GM19455 (cell line): ENCODE measurements around the gene CARMIL3.
"Not testable (repeated sequence)": the region's sequence is repeated elsewhere in the genome, so short reads cannot be mapped to it uniquely, and the experiment has no call there.

Experiments used
- ATAC-seq: cut with Tn5 transposase; IDR thresholded peaks from one replicate; pipeline ENCODE4 v1.9.1; 2021; ENCODE audit not compliant: unreplicated experiment

Gene CARMIL3

GRCh38 chr14:24093207-24093900, 41.5 kb downstream of the CARMIL3 start:
- no peak for ATAC-seq

- peak; percentile 51 for ATAC-seq
Observed at GRCh38 chr14:24093901-24094840, 42.4 kb downstream of the CARMIL3 start, which contains the start of gene PCK2. Gene PCK2 (plus strand): TSS chr14:24094311. CDS start chr14:24094406, 95 bp downstream.

- ATAC-seq: no peak
Observed at GRCh38 chr14:24094841-24095270, 43.0 kb downstream of the CARMIL3 start.

GRCh38 chr14:24095271-24096068, 43.7 kb downstream of the CARMIL3 start:
- peak; percentile 61 for ATAC-seq

DNA sequence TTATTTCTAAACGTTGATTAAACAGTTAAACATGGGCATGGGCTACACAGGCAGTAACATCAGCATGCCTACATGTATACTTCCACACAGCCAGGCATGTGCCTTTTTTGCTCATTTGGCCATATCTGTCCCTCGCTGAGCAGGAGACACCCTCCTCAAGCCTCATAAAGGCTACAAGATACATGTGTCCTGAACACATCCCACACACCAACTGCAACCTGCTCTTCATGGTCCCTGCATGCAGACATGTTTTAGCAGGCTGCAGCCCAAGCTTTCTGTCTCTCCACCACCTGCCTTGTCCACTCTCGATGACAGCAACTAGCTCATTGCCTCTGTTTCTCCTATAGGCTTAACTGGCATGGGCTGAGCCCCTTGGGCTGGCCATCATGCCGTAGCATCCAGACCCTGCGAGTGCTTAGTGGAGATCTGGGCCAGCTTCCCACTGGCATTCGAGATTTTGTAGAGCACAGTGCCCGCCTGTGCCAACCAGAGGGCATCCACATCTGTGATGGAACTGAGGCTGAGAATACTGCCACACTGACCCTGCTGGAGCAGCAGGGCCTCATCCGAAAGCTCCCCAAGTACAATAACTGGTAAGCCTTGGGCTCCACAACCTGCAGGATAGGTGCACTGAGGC, 44.9 kb downstream of the CARMIL3 start:
- no peak for ATAC-seq

- no peak for ATAC-seq
Observed at GRCh38 chr14:24098229-24098926, 46.6 kb downstream of the CARMIL3 start.

DNA sequence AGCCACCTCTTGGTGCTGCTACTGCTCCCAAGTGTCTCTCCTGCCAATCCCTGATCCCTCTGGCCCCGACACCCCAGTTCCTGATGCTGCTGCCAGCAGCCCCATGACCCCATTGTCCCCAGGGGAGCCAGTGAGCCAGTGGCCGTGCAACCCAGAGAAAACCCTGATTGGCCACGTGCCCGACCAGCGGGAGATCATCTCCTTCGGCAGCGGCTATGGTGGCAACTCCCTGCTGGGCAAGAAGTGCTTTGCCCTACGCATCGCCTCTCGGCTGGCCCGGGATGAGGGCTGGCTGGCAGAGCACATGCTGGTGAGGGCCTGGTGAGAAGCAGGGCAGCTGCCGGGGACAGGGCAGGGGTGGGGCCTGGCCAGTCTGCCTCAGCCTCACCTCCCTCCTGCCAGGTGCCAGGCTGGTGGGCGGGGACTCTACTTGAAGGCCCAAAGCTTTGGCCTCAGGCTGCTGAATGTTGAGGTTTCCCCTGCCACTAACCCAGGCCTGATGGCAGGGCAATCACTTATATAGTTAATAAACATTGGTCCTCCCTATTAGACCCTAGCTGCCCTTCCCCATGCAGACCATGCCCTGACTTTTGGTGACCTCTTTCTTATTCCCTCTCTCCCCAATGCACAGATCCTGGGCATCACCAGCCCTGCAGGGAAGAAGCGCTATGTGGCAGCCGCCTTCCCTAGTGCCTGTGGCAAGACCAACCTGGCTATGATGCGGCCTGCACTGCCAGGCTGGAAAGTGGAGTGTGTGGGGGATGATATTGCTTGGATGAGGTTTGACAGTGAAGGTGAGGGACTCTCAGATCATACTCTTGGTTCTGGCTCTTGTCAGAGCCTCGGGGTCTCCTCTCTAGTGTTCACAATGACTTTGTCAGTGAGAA, 47.4 kb downstream of the CARMIL3 start:
- ATAC-seq: no peak

DNA sequence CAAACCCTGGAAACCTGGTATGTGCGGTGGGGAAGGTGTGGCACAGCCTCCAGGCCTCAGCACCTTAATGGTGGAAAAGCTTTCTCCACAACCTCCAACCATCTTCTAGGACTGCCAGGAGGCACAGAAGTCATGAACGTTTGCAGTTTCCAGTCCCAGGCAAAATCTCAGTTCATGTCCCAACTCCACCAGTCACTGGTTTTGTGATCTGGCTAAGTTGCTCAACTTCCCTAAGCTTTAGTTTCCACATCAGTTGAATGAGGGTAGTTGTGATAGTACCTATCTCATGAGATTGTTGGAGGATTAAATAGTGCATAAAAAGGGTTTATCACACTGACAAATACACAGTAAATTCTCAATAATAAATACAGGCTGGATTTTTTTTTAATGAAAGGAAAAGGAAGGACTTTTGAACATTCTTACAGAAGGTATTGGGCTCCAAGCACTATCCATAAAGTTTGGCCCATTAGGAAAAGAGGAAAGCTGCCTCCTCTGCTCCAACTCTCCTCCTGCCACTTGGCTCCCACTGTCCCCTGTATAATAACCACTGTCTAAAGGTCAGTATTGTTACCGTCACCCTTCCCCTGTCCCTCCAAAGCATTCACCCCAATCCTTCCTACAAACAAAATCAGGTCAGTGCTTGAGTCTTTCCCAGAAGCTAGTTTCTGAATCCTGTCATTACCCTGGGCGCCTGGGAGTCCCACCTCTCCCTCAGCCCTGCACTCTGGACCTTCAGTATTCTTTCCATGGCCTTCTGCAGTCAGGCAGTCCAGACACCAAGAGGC, 48.6 kb downstream of the CARMIL3 start:
- ATAC-seq: no peak

- ATAC-seq: no peak
Observed at GRCh38 chr14:24100982-24101494, 49.2 kb downstream of the CARMIL3 start.

DNA sequence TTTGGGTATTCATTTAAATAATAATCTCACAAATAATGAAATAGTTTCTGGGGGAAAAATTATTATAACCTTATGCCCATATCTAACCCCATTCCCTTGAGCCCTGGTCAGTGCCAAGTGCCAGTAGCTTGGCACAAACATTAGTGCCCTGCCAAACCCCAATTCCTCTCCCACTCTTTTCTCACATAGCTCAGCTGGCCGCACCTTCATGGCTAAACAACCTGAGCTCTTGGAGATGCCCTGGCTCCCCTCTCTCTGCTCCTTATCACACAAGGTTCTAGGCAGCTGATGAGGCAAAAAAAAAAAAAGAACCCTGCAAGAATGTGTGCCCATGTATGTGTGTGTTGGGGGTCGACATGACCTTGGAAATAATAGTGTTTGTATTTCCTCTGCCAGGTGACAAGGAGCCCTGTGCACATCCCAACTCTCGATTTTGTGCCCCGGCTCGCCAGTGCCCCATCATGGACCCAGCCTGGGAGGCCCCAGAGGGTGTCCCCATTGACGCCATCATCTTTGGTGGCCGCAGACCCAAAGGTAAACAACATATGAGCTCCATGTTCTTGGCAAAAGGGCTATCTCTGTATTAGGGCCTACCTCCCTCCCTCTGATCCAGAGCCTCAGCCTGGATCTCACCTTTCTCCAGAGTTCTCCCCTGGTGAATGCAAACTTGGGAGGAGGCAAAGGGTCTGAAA, 50.7 kb downstream of the CARMIL3 start:
- ATAC-seq: no peak

DNA sequence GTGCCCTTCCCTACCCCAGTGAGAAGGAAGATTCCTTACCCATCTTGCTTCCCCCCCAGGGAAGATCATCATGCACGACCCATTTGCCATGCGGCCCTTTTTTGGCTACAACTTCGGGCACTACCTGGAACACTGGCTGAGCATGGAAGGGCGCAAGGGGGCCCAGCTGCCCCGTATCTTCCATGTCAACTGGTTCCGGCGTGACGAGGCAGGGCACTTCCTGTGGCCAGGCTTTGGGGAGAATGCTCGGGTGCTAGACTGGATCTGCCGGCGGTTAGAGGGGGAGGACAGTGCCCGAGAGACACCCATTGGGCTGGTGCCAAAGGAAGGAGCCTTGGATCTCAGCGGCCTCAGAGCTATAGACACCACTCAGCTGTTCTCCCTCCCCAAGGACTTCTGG, 51.6 kb downstream of the CARMIL3 start:
- no peak for ATAC-seq

GRCh38 chr14:24105609-24106239, 53.9 kb downstream of the CARMIL3 start:
- ATAC-seq: not testable (repeated sequence)

DNA sequence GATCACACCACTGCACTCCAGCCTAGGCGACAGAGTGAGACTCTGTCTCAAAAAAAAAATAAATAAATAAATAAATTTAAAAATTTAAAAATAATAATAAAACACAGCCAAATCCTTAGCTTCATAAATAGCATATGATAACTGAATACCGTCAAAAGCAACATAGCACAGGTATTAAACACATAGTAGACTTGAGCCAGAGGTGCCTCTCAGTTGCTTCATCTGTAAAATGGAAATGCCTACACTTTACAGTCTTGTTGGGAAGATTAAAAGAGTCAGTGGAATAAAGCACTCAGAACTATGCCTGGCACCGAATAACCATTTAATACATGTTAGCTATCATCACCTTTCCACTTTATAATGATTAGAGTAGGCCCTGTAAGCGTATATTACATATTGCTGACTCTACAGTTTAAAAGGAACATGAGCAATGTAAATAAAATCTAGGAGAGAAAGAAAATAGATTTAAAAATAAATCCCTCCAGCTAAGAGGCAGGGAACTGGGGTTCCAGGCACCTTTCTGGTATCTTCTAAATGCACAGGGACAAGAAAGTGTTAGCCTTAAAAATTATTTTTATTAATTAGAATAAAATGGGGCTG, 55.0 kb downstream of the CARMIL3 start:
- ATAC-seq: no peak

- ATAC-seq: peak; percentile 38
Observed at GRCh38 chr14:24108336-24108874, 56.6 kb downstream of the CARMIL3 start.

DNA sequence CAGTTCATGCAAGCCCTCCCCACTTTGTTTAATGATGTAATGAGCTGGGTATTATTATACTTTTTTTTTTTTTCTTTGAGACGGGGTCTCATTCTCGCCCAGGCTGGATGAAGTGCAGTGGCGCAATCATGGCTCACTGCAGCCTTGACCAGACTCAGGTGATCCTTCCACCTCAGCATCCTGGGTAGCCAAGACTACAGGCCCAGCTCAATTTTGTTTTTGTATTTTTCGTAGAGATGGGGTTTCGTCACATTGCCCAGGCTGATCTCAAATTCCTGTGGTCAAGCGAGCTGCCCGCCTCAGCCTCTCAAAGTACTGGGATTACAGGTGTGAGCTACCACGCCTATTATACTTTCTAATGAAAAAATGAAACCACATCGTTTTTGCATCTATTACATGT, 58.3 kb downstream of the CARMIL3 start:
- ATAC-seq: no peak

GRCh38 chr14:24110523-24110922, 58.7 kb downstream of the CARMIL3 start:
- no peak for ATAC-seq
